LNCAP (cell line): ENCODE measurements around the gene DPPA4.

Experiments
- CTCF ChIP-seq: fragments of 450-650 bp; IDR thresholded peaks from 2 replicates; pipeline ENCODE4 v1.5.1; 2017; ENCODE audit warnings: mild to moderate bottlenecking

Gene DPPA4

GRCh38 chr3:109337393-109337792 lies at the start of gene DPPA4:
TSS of gene DPPA4 (minus strand) at chr3:109337546. CDS start at chr3:109337517, 29 bp downstream.
- TF ChIP-seq CTCF: no peak

- no peak for TF ChIP-seq CTCF
Observed at GRCh38 chr3:109385442-109386318, 48.3 kb upstream of the DPPA4 start.

DNA sequence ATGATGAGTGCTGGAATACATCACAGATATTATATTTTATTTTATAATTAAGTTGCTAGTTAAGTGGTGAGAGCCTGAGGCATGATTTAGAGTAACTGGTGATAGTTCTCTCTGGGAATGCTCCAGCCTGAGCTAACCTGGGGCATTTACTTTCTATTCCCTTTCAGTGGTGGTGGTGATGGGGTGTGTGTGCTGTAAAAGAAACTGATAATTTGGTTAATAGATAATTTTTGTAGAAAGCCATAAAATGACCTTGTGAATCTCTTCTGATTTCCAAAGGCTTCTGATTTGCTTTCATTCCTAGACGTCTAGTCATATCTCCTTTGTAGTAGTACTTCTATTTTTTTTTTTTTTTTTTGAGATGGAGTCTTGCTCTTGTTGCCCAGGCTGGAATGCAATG lies 46.8 kb upstream of the DPPA4 start:
- no peak for TF ChIP-seq CTCF

DNA sequence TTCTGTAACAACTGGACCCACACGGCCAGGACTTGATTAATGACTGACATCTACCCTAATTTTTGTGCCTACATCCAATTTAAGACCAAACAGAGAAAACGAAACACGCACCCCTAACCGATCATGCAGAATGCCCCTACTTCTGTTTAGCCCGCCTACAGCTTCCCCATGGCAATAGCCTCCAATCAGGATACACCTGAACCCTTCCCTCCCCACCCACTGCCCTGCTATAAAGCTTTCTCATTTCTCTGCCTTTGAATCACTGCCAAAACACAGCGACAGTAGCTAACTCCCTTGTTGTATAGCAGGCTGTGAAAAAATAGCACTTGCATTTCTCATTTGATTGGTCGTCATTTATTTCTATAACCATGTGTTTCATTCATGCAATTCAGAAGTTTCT lies 45.2 kb upstream of the DPPA4 start:
- TF ChIP-seq CTCF: no peak

GRCh38 chr3:109375975-109376374 lies 38.6 kb upstream of the DPPA4 start:
- no peak for TF ChIP-seq CTCF

- no peak for TF ChIP-seq CTCF
Observed at GRCh38 chr3:109373933-109374332, 36.6 kb upstream of the DPPA4 start.

GRCh38 chr3:109372639-109373038 lies 35.3 kb upstream of the DPPA4 start:
- no peak for TF ChIP-seq CTCF

DNA sequence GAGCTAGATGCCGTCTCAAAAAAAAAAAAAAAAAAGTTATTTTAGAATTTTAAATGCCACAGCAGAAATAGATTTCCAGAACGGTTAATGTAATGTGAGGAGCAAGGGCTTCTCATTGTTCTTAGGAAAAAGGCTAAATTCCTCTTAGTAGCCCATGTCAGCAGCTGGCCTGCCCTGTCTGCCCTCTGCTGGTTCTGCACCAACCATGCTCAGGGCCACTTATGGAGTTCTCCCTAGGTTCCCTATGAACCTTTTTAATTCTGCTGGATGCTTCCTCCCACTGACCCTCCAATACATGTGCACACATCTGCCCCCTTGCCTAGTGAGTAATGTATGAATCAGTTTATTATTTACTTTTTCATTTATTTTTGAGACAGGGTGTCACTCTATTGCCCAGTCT lies 32.2 kb upstream of the DPPA4 start:
- TF ChIP-seq CTCF: no peak
